ENCODE measurements around the gene SLC25A21.

Gene SLC25A21

DNA sequence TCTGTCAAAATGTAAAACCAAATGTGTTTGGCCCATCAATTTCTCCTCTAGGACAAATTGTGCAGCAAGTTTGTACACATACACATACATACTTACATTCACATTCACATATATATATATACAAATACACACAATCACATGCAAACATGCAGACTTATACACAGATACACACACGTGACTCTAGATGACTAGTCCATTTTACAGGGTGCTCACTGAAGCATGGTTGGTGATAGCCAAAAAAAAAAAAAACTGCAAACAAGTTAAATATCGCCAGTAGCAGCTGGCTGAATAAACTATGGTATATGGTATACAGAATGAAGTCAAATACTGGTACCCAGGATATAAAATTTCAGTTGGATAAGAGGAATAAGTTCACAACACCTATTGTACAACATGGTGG is 77.9 kb downstream of the SLC25A21 start:
- TF ChIP-seq TAF1 (IDR thresholded peaks at IDR 0.05; ENCODE audit: borderline replicate concordance, insufficient read depth, low read length) (no peak), SIN3A (IDR thresholded peaks at IDR 0.05; ENCODE audit: borderline replicate concordance, insufficient read depth, low read length) (no peak), POLR2AphosphoS5 (IDR thresholded peaks at IDR 0.05; ENCODE audit: low read depth, low read length) (no peak), FOXP2 (optimal IDR thresholded peaks at IDR 0.05; ENCODE audit: borderline replicate concordance, extremely low read depth, extremely low read length, insufficient read depth) (no peak)
- TF ChIP-seq, protein P1, sequence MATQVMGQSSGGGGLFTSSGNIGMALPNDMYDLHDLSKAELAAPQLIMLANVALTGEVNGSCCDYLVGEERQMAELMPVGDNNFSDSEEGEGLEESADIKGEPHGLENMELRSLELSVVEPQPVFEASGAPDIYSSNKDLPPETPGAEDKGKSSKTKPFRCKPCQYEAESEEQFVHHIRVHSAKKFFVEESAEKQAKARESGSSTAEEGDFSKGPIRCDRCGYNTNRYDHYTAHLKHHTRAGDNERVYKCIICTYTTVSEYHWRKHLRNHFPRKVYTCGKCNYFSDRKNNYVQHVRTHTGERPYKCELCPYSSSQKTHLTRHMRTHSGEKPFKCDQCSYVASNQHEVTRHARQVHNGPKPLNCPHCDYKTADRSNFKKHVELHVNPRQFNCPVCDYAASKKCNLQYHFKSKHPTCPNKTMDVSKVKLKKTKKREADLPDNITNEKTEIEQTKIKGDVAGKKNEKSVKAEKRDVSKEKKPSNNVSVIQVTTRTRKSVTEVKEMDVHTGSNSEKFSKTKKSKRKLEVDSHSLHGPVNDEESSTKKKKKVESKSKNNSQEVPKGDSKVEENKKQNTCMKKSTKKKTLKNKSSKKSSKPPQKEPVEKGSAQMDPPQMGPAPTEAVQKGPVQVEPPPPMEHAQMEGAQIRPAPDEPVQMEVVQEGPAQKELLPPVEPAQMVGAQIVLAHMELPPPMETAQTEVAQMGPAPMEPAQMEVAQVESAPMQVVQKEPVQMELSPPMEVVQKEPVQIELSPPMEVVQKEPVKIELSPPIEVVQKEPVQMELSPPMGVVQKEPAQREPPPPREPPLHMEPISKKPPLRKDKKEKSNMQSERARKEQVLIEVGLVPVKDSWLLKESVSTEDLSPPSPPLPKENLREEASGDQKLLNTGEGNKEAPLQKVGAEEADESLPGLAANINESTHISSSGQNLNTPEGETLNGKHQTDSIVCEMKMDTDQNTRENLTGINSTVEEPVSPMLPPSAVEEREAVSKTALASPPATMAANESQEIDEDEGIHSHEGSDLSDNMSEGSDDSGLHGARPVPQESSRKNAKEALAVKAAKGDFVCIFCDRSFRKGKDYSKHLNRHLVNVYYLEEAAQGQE (IDR thresholded peaks at IDR 0.05; ENCODE audit: insufficient read depth in 1 of 2, low read depth in 2 of 2, low read length in 2 of 2), result no peak

DNA sequence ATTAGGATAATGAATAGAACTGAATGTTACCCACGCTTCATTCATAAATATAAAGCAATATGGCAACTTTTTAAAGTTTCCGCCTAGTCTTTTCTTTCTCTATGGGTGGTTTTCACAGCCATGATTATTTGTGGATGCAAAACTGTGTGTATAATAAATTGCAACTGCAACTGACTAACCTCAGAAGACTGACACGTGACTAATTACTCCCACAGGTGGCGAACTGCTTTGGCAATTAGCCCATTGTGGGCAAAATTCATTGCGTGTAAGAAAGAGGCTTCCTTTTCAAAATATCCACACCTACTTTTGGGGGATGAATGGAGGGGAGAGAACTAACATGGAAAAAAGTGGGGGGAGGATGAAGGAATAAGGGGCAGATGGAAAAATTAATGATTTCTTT is 79.0 kb downstream of the SLC25A21 start:
- TF ChIP-seq POLR2AphosphoS5 (IDR thresholded peaks at IDR 0.05; ENCODE audit: low read depth, low read length), result no peak
- TF ChIP-seq FOXP2 (optimal IDR thresholded peaks at IDR 0.05; ENCODE audit: borderline replicate concordance, extremely low read depth, extremely low read length, insufficient read depth), result no peak
- TF ChIP-seq SIN3A (IDR thresholded peaks at IDR 0.05; ENCODE audit: borderline replicate concordance, insufficient read depth, low read length), result no peak
- TF ChIP-seq, protein P1 (IDR thresholded peaks at IDR 0.05; ENCODE audit: insufficient read depth in 1 of 2, low read depth in 2 of 2, low read length in 2 of 2), result no peak
- TF ChIP-seq TAF1 (IDR thresholded peaks at IDR 0.05; ENCODE audit: borderline replicate concordance, insufficient read depth, low read length), result no peak

DNA sequence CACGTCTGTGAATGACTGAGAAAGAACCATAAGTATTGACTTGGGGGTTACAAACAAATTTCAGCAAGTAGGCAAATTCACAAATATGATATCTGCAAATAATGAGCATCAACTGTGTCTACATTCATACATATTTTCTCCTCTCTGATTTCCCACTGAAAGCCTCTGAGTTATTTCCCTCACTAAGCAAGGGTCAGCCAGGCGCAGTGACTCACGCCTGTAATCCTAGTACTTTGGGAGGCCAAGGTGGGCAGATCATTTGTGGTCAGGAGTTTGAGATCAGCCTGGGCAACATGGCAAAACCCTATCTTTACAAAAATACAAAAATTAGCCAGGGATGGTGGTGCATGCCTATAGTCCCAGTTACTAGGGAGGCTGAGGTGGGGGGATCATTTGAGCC is 80.8 kb downstream of the SLC25A21 start:
- TF ChIP-seq SIN3A (IDR thresholded peaks at IDR 0.05; ENCODE audit: borderline replicate concordance, insufficient read depth, low read length) (no peak), TAF1 (IDR thresholded peaks at IDR 0.05; ENCODE audit: borderline replicate concordance, insufficient read depth, low read length) (no peak), FOXP2 (optimal IDR thresholded peaks at IDR 0.05; ENCODE audit: borderline replicate concordance, extremely low read depth, extremely low read length, insufficient read depth) (no peak), POLR2AphosphoS5 (IDR thresholded peaks at IDR 0.05; ENCODE audit: low read depth, low read length) (no peak)
- TF ChIP-seq, protein P1 (IDR thresholded peaks at IDR 0.05; ENCODE audit: insufficient read depth in 1 of 2, low read depth in 2 of 2, low read length in 2 of 2), result no peak

DNA sequence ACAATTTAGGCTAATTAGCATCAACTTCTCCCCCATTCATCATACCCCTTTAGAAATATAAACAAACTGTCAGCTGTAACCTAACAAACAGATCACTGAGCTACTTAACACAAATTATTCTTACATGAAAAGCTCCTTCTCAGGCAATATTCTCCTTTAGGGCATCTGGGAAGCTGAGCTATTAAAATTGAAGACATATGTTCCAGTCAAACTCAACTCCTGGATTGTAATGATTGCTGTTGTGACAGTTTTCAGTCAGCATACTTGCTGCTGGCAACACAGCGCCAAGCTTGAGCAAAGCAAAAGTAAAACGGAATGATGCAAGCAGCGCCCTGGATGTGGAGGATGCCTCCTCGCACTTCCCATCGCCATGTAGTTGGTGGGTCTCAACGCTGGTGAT is 82.4 kb downstream of the SLC25A21 start:
- TF ChIP-seq, protein P1 (IDR thresholded peaks at IDR 0.05; ENCODE audit: insufficient read depth in 1 of 2, low read depth in 2 of 2, low read length in 2 of 2), result no peak
- TF ChIP-seq POLR2AphosphoS5 (IDR thresholded peaks at IDR 0.05; ENCODE audit: low read depth, low read length) (no peak), SIN3A (IDR thresholded peaks at IDR 0.05; ENCODE audit: borderline replicate concordance, insufficient read depth, low read length) (no peak), FOXP2 (optimal IDR thresholded peaks at IDR 0.05; ENCODE audit: borderline replicate concordance, extremely low read depth, extremely low read length, insufficient read depth) (no peak), TAF1 (IDR thresholded peaks at IDR 0.05; ENCODE audit: borderline replicate concordance, insufficient read depth, low read length) (no peak)

DNA sequence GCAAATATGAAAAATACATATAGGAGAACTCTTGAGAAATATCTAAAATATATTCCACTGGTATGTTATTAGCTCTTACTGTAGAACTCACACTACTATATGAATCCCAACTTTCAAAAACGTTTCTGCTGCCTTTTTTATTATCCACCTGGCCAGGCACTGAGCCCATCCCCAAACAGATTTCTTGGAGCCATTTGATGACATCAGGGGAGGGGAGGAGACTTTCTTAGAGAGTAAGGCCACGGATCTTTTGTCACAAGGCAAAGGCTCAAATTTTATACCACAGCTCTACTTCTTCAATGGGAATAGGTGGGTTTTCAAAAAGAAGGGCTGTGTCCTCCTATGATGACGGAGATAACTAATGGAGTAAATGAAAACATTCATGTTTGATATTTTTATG is 83.0 kb downstream of the SLC25A21 start:
- TF ChIP-seq SIN3A (IDR thresholded peaks at IDR 0.05; ENCODE audit: borderline replicate concordance, insufficient read depth, low read length), result no peak
- TF ChIP-seq FOXP2 (optimal IDR thresholded peaks at IDR 0.05; ENCODE audit: borderline replicate concordance, extremely low read depth, extremely low read length, insufficient read depth), result no peak
- TF ChIP-seq TAF1 (IDR thresholded peaks at IDR 0.05; ENCODE audit: borderline replicate concordance, insufficient read depth, low read length), result no peak
- no peak for TF ChIP-seq POLR2AphosphoS5 (IDR thresholded peaks at IDR 0.05; ENCODE audit: low read depth, low read length)
- TF ChIP-seq, protein P1 (IDR thresholded peaks at IDR 0.05; ENCODE audit: insufficient read depth in 1 of 2, low read depth in 2 of 2, low read length in 2 of 2), result no peak
